Muscle layer of duodenum (tissue), 2 donors: ENCODE data around the gene NXF1.
"Not testable (repeated sequence)": the region's sequence is repeated elsewhere in the genome, so short reads cannot be mapped to it uniquely, and the experiment has no call there.

Source experiments
- H3K27ac ChIP-seq: one replicate; pipeline ENCODE4 v1.7.0; 2013; ENCODE audit warnings: mild to moderate bottlenecking, low read length
- H3K27me3 ChIP-seq: one replicate; pipeline ENCODE4 v1.7.0; 2013; ENCODE audit warnings: low read depth, mild to moderate bottlenecking, control low read depth, low read length
- H3K36me3 ChIP-seq, 2 donors: one replicate each; pipeline ENCODE4 v1.7.0; 2013; ENCODE audit warnings: low read length in 2 of 2, control low read depth in 1 of 2, mild to moderate bottlenecking in 1 of 2; ENCODE audit not compliant: insufficient read depth in 2 of 2, control insufficient read depth in 1 of 2
- H3K4me1 ChIP-seq, 2 donors: one replicate each; pipeline ENCODE4 v1.7.0; 2013; ENCODE audit warnings: low read length in 2 of 2, mild to moderate bottlenecking in 2 of 2, control low read depth in 1 of 2, moderate library complexity in 1 of 2; ENCODE audit not compliant: insufficient read depth in 2 of 2, control insufficient read depth in 1 of 2
- H3K4me3 ChIP-seq, 2 donors: one replicate each; pipeline ENCODE4 v1.7.0; 2013; ENCODE audit warnings: low read length in 2 of 2, low read depth in 1 of 2, mild to moderate bottlenecking in 1 of 2
- H3K9me3 ChIP-seq, 2 donors: one replicate each; pipeline ENCODE4 v1.7.0; 2013; ENCODE audit warnings: low read length in 2 of 2, control low read depth in 1 of 2, mild to moderate bottlenecking in 1 of 2; ENCODE audit not compliant: control insufficient read depth in 1 of 2
- donor health status: healthy.

NXF1 gene

DNA sequence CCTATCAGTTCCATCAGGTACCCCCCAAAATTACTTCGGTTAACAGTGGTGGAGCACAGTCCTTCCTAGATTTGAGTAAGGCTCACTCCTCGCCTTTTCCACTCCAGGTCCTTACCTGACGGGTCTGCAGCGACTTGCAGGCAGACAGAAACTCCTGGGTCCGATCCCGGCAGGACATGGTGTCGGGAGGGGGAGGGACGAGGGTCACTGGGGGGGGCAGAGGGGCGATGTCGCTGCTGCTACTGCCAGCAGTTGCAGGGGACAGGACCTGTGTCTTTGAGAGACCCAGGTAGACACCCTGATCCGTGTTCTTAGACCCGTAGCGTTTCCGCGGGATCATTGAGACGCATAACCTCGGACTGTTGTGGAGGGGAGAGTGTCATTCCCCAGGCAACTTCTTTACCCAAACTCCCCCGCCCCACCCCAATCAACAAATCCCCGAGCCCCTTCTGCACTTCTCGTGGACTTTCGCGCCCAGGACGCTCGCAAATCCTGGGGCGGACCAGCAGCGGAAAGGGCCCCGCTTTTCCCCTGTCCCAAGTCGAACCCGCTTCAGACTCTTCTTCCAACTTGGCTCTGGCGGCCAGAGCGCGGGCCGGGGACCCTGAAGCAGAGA, 25.8 kb upstream of the NXF1 start:
- Histone ChIP-seq H3K27me3 (no peaks in the 10 kb centered on the region), H3K4me1 (peaks cover 8 to 37% of the 10 kb centered on the region in 2 donors), H3K9me3 (no peaks in the 10 kb centered on the region), H3K27ac (peak overlapping the region; percentile 97), H3K36me3 (peaks cover 26 to 31% of the 10 kb centered on the region in 2 donors), H3K4me3 (peak overlapping the region; percentile 90 to 94)

DNA sequence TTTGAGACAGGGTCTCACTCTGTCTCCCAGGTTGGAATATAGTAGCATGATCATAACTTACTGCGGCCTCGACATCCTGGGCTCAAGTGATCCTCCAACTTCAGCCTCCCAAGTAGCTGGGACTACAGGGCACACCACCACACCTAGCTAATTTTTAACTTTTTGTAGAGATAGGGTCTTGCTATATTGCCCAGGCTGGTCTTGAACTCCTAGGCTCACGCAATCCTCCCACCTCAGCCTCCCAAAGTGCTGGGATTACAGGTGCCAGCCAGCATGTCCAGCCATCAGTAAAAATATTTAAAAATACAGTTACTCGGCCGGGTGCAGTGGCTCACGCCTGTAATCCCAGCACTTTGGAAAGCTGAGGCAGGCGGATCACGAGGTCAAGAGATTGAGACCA, 22.9 kb upstream of the NXF1 start:
- H3K27ac ChIP-seq, H3K4me3 ChIP-seq, H3K27me3 ChIP-seq, H3K9me3 ChIP-seq: not testable (repeated sequence)
- H3K36me3 ChIP-seq, result peaks cover 34 to 42% of the 10 kb centered on the region in 2 donors
- H3K4me1 ChIP-seq, result peaks cover 8 to 28% of the 10 kb centered on the region in 2 donors

DNA sequence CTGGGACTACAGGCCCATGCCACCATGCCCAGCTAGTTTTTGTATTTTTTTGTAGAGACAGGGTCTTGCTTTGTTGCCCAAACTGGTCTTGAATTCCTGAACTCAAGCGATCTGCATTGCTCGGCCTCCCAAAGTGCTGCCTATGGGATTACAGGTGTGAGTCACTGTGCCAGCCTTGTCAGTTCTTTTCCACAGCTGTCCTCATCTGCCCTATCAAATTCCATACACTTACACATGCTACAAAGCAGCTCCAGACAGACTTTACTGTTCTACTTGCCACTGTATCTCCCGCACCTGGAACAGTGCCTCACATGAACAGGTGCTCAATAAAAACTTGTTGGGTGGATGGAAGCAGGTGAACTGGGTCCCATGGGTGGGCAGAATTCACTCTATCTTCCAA, 18.4 kb upstream of the NXF1 start:
- Histone ChIP-seq H3K9me3 (no peaks in the 10 kb centered on the region), H3K36me3 (peaks cover 42 to 74% of the 10 kb centered on the region in 2 donors), H3K4me3 (no peak overlapping the region), H3K27me3 (no peaks in the 10 kb centered on the region), H3K27ac (no peak overlapping the region), H3K4me1 (peaks cover 0 to 1% of the 10 kb centered on the region in 2 donors)

DNA sequence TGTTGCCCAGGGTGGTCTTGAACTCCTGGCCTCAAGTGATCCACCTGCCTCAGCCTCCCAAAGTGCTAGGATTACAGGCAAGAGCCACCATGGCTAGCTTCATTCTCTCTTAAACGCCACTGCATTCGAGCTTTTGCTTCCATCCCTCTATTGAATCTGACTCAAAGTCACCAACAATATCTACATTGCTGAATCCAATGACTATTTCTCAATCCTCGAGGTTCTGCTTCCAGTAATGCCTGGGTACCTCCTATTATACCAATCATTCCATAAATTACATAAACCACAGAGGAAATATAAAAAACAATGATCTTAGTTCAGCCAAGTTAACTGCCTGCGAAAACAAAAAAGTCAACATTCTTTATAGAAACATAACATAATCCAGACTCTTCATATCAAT, 11.9 kb upstream of the NXF1 start:
- no peak overlapping the region for H3K27ac ChIP-seq
- peaks cover 5 to 48% of the 10 kb centered on the region in 2 donors for H3K36me3 ChIP-seq
- H3K4me3 ChIP-seq, result no peak overlapping the region
- H3K27me3 ChIP-seq, result no peaks in the 10 kb centered on the region
- H3K4me1 ChIP-seq, result no peaks in the 10 kb centered on the region
- H3K9me3 ChIP-seq, result no peaks in the 10 kb centered on the region

DNA sequence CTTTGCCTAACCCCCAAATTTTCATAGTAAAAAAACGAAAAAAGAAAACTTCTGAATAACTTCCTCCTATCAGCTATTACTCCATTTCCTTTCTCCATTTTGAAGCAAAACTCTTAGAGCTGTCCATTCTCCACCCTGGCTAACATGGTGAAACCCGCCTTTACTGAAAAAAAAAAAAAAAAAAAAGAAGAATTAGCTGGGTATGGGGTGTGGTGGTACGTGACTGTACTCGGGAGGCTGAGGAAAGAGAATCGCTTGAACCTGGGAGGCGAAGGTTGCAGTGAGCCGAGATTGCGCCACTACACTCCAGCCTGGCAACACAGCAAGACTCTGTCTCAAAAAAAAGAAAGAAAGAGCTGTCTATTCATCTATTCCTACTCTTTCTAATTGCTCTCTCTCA, 11.3 kb upstream of the NXF1 start:
- Histone ChIP-seq H3K27me3 (no peaks in the 10 kb centered on the region), H3K4me3 (no peak overlapping the region), H3K4me1 (no peaks in the 10 kb centered on the region), H3K27ac (no peak overlapping the region), H3K36me3 (peaks cover 5 to 43% of the 10 kb centered on the region in 2 donors), H3K9me3 (no peaks in the 10 kb centered on the region)

DNA sequence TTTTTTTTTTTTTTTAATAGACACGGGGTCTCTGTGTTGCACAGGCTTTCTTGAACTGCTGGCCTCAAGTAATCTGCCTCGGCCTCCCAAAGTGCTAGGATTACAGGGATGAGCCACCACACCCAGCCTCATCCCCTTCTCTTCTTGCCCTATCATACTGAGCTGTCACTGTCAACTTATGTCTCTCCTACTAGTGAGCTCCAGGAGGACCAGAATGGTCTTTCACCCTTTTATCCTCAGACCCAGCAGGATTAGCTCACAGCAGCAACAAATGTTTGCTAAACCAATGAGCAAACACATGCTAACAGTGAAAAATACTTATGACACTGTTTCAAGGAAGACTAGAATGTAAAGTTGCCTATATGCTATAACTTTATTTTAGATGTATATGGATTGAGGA, 6.4 kb upstream of the NXF1 start:
- Histone ChIP-seq H3K27ac (no peak overlapping the region), H3K4me1 (no peaks in the 10 kb centered on the region), H3K27me3 (no peaks in the 10 kb centered on the region), H3K4me3 (no peak overlapping the region), H3K9me3 (no peaks in the 10 kb centered on the region), H3K36me3 (peaks cover 0 to 15% of the 10 kb centered on the region in 2 donors)

DNA sequence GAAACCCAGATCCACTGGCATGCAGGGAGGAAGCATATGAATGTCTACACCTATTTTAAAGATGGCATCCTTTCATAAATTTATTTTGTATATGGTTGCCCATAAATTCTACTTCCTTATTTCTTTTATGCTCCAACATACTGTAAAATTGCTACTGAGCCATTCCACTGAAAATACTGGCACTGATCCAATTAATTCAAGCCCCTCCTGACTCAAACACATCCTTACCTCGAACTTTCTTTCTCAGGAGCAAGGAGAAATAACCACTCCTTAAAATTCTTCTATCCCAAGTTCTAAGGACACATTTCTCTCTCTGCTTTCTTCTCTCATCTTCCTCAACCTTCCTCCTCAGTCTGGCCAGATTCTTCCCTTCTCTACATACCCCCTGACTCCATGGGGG, 5.5 kb upstream of the NXF1 start:
- no peaks in the 10 kb centered on the region for H3K27me3 ChIP-seq
- no peaks in the 10 kb centered on the region for H3K9me3 ChIP-seq
- H3K4me3 ChIP-seq, result no peak overlapping the region
- H3K36me3 ChIP-seq, result peaks cover 0 to 12% of the 10 kb centered on the region in 2 donors
- H3K4me1 ChIP-seq, result peaks cover 5 to 7% of the 10 kb centered on the region in 2 donors
- H3K27ac ChIP-seq, result no peak overlapping the region

DNA sequence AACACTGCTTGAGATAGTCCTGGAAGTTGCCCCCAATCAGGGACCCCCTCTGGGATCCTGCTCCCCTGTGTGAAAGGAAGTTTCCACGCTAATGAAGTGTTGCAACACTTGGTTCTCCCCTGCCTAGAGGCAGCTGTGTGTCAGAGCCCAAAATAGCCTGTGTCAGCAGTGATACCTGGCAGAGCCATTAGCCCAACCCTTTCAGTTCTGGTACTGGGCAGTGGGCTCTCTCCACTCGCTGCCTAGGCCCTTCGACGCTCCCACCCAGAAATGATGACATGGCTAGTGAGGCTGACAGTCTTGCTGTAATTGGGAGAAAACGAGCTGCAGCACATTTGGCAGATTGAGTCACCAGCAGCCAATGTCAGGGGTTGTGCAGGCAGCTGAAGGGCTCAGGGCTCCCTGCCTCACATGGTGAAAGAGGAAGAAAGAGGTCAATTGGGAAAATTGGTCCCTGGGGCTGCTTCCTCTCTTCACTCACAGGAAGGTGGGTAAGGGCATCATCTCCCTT, 1.4 kb upstream of the NXF1 start:
- Histone ChIP-seq H3K27ac (peak overlapping the region; percentile 58), H3K27me3 (no peaks in the 10 kb centered on the region), H3K36me3 (peaks cover 16 to 20% of the 10 kb centered on the region in 2 donors), H3K9me3 (no peaks in the 10 kb centered on the region), H3K4me1 (peaks cover 13 to 20% of the 10 kb centered on the region in 2 donors), H3K4me3 (no peak overlapping the region)

DNA sequence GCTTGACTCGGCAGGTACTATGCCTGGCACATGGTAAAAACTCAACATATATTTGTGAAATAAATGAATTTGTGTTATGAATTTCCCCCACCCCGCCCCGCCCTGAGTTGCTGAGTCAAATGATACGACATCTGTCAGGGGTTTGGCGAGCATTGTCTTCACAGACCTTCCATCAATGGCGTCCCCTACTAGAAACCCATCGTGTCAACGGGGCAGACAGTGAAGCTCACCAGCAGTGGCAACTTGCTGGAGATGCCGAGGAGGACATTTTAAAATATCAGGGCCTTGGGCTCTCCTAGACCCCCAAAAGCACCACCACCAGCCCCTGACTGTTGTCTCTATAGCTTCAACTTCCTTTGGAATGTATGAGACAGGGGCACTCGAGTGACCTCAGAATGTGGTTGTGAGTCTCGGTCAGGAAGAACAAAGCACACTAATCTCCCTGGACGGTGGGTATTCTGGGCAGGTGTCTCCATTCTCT, 761 bp upstream of the NXF1 start:
- peak overlapping the region; percentile 73 to 81 for H3K4me3 ChIP-seq
- peak overlapping the region; percentile 88 for H3K27ac ChIP-seq

DNA sequence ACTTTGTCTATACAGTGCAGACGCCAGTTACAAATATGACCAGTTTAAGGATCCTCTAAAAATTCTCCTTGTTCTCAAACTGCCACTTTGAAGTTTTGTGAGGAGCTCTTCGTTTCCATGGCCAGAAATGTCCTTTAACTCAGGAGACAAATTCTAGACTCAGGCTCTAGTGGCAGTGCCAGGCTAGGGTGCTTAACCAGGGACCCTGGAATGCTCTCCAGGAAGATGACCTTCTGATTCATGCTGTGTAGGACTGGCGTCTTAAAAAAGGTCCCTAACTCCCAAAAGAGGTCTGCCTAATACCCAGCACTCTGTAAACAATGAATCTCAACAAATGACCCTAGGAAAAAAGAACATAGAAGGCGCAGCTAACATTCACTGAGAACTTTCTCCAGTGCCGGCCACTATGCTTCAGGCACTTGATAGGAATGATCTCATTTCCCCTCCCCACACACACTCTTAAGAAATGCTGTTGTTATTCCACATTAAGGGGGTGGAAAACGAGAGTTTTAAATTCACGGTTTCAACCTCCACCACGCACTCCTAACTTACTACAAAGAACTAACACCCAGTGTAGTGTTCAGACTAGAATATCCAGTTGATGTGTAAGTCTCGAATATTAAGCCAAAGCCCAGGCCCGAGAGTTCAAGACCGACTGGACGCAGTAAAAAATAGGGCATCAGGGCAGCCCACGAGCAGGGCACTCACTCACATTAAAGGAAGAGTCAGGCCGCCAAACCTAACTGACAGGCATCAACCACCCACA, 747 bp downstream of the NXF1 start:
- peaks cover 34 to 39% of the 10 kb centered on the region in 2 donors for H3K36me3 ChIP-seq

More for the DNA sequence above, 761 bp upstream of the NXF1 start:
- Histone ChIP-seq H3K9me3 (no peaks in the 10 kb centered on the region), H3K27me3 (no peaks in the 10 kb centered on the region), H3K36me3 (peaks cover 22 to 26% of the 10 kb centered on the region in 2 donors), H3K4me1 (peaks cover 13 to 20% of the 10 kb centered on the region in 2 donors)

DNA sequence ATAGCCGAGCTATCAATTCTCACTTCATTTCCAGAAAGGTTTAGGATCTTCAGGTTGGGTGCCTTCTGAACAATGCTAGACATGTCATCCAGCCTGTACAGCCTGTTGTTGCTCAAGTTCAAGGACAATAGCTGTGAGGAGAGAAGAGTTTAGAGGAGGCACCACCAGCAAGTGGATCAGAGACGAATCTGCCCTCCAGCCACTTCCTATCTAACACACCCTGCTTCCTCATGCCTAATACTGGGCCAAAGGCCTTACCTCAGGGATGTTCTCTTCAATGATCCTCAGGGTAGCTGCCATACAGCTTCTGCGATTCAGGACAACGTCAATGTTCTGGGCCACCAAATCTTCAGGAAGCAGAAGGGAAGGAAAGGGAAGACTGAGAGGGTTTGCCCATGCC, 4.2 kb downstream of the NXF1 start:
- Histone ChIP-seq H3K27me3 (no peaks in the 10 kb centered on the region), H3K4me3 (no peak overlapping the region), H3K4me1 (peaks cover 10 to 16% of the 10 kb centered on the region in 2 donors), H3K9me3 (no peaks in the 10 kb centered on the region), H3K36me3 (peaks cover 57 to 73% of the 10 kb centered on the region in 2 donors), H3K27ac (no peak overlapping the region)

More for the DNA sequence above, 747 bp downstream of the NXF1 start:
- H3K4me1 ChIP-seq, result peaks cover 13 to 20% of the 10 kb centered on the region in 2 donors
- H3K27me3 ChIP-seq, result no peaks in the 10 kb centered on the region
- peak overlapping the region; percentile 88 for H3K27ac ChIP-seq
- H3K4me3 ChIP-seq, result peak overlapping the region; percentile 73 to 81
- H3K9me3 ChIP-seq, result no peaks in the 10 kb centered on the region
